ENCODE measurements around the gene EPAS1.

The EPAS1 gene

DNA sequence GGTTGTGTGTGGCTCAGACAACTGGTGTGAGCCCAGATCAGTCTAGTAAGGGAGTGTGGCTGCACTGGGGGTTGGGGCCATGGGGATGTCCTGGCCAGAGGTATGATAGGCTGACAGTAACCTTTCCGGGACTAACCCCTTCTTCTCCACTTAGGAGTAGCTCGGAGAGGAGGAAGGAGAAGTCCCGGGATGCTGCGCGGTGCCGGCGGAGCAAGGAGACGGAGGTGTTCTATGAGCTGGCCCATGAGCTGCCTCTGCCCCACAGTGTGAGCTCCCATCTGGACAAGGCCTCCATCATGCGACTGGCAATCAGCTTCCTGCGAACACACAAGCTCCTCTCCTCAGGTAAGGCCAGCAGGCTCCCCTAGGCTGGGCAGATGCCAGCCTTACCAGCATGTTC, 49.5 kb downstream of the EPAS1 start:
- no peak overlapping the region for H3K4me3 ChIP-seq (ENCODE audit: low read depth, low read length)
- no peak for DNase-seq (ENCODE audit: low read depth, low spot score)
- TF ChIP-seq, protein P1, sequence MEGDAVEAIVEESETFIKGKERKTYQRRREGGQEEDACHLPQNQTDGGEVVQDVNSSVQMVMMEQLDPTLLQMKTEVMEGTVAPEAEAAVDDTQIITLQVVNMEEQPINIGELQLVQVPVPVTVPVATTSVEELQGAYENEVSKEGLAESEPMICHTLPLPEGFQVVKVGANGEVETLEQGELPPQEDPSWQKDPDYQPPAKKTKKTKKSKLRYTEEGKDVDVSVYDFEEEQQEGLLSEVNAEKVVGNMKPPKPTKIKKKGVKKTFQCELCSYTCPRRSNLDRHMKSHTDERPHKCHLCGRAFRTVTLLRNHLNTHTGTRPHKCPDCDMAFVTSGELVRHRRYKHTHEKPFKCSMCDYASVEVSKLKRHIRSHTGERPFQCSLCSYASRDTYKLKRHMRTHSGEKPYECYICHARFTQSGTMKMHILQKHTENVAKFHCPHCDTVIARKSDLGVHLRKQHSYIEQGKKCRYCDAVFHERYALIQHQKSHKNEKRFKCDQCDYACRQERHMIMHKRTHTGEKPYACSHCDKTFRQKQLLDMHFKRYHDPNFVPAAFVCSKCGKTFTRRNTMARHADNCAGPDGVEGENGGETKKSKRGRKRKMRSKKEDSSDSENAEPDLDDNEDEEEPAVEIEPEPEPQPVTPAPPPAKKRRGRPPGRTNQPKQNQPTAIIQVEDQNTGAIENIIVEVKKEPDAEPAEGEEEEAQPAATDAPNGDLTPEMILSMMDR (IDR thresholded peaks at IDR 0.05; ENCODE audit: low read depth, low read length): no peak
- in situ Hi-C loops (cut with HindIII; ENCODE audit: low sequenced_read_pairs): no loop called here

DNA sequence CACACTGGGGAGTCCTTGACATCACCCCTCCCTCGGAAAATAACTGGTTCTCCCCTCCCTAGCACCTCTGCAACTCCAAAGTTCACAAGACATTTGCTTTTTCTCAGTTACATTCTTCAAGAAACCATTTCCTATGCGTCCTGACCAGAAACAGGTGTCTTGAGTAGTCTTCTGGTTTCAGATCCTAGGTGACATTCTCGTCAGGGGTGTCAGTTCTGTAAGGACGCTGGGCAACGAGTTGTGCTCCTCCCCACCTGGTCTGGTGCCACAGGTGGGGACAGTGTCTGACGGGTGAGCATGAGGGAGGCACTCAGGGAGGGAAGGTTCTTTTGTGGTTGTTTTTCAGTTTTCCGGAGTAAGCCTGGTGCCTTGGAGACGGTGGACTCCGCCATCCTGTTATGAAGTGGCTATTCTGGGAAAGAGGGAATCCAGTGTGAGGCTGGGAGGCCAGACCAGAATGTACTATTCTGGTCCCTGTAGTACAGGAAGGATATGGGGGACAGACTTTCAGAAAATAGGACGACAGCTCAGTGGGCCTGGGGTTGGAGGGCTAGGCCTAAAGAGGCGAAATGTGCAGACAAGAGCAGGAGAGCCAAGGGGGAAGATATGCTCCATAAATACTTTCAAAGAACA, 50.6 kb downstream of the EPAS1 start:
- no peak overlapping the region for H3K4me3 ChIP-seq (ENCODE audit: low read depth, low read length)
- in situ Hi-C loops (cut with HindIII; ENCODE audit: low sequenced_read_pairs): no loop called here
- no peak for DNase-seq (ENCODE audit: low read depth, low spot score)
- TF ChIP-seq, protein P1 (IDR thresholded peaks at IDR 0.05; ENCODE audit: low read depth, low read length): no peak

DNA sequence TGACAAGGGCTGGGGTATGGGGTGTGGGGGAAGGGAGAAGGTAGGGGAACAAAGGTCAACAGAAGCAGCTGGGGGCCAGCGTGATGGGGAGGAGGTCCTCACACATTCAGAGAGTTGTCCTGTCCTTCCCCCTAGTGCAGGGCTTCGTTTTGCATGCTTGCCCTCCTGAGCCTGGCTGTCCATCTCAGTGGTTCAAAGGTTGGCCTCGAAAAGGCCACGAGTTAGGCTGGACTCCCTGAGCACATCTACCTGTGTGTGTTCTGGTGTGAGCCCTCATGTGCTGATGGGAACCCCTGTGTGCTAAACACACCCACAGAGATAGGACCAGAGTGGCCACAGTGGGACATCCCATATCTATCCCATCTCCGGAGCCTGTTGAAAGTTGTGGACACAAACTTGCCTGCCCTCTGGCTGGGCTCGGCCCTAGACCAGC, 51.9 kb downstream of the EPAS1 start:
- DNase-seq (ENCODE audit: low read depth, low spot score): no peak
- in situ Hi-C loops (cut with HindIII; ENCODE audit: low sequenced_read_pairs): no loop called here
- no peak overlapping the region for H3K4me3 ChIP-seq (ENCODE audit: low read depth, low read length)
- TF ChIP-seq, protein P1 (IDR thresholded peaks at IDR 0.05; ENCODE audit: low read depth, low read length): no peak

DNA sequence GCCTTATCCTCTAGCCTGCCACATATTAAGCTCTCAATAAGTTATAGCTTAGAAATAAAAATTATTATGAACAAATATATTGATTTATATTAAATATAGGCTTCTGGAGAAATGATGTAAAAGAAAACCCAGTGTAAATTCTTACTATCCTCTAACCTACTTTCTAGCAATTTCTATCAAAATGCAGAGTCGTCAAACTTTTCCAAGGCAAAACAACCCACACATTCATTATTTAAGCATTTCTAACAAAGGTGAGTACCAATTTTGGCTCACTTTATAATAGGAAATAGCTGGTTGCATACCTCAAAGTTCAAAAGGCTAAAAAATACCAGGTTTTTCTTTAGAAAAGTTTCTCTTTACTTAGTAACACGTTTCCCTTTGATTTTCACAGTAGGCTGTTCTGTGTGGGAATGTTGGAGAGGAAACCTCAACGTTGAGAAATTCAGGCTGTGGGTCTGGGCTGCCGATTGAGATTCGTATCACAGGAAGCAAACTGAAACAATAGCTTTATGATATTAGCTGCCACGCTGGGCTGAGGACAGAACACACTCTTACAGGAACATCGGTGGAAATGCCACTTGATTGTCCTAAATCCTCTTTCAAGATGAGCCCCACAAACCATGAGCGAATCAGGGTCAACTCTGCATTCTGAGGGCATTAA, 53.0 kb downstream of the EPAS1 start:
- DNase-seq (ENCODE audit: low read depth, low spot score): peak; percentile 2
- in situ Hi-C loops (cut with HindIII; ENCODE audit: low sequenced_read_pairs): no loop called here
- TF ChIP-seq, protein P1 (IDR thresholded peaks at IDR 0.05; ENCODE audit: low read depth, low read length): no peak
- H3K4me3 ChIP-seq (ENCODE audit: low read depth, low read length): no peak overlapping the region

DNA sequence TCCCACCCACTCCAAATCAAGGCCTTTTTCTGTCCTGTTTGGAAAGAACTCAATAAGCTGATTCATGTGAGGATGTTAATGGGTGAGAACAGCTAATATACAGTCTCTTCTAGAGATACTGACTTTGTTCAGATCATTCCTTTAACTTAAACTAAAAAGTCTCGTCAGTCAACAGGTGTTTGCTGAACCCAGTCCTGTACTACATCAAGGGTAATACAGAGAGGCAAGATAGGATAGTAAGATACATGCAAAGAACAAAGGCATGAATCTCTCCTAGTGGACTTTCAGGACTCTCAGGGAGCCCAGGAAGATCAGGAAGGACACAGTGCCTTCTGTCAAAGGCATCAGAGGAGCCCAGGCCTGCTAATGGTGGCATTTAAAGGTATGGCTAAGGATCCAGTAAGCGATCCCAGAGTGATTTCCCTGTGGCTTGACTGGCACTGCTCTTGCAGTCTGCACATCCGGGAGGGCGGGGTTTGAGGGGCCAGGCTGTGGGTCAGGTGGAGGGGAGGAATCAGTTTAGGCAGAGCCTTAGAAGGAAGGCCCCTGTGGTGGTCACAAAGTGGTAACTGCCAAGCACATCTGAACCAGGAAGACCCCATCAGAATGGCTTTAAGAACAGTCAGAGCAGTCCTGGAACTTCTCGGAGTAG, 54.0 kb downstream of the EPAS1 start:
- no peak overlapping the region for H3K4me3 ChIP-seq (ENCODE audit: low read depth, low read length)
- TF ChIP-seq, protein P1 (IDR thresholded peaks at IDR 0.05; ENCODE audit: low read depth, low read length): no peak
- no peak for DNase-seq (ENCODE audit: low read depth, low spot score)
- in situ Hi-C loops (cut with HindIII; ENCODE audit: low sequenced_read_pairs): no loop called here

DNA sequence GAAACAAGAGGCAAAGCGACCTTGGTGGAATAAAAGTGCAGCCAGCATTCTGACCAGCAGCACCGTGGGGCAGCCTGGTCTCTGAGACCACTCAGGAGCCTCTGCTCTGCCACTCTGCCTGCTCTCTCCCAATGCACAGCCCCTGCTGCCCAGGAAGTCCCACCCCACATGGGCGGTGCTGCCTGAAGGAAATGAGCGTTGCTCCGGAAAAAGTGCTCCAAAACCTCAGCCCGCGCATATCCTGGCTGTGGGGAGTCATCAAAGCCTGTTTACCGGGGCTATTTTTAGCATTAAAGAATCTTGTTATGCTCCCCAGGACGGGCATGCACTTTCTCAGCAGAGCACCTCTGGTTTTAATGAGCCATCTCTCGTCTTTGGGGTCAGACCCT, 54.5 kb downstream of the EPAS1 start:
- TF ChIP-seq, protein P1 (IDR thresholded peaks at IDR 0.05; ENCODE audit: low read depth, low read length): no peak
- no peak overlapping the region for H3K4me3 ChIP-seq (ENCODE audit: low read depth, low read length)
- in situ Hi-C loops (cut with HindIII; ENCODE audit: low sequenced_read_pairs): no loop called here
- DNase-seq (ENCODE audit: low read depth, low spot score): no peak
